COR-L47 (cell line): ENCODE results near the gene SMG9.

ENCODE experiments used
- DNase-seq: peaks from one replicate; lab custom pipeline; 2025; lab: John Stamatoyannopoulos, UW

SMG9 gene

GRCh38 chr19:43721469-43722048 is 33.2 kb downstream of the SMG9 start:
- DNase-seq, result no peak

DNA sequence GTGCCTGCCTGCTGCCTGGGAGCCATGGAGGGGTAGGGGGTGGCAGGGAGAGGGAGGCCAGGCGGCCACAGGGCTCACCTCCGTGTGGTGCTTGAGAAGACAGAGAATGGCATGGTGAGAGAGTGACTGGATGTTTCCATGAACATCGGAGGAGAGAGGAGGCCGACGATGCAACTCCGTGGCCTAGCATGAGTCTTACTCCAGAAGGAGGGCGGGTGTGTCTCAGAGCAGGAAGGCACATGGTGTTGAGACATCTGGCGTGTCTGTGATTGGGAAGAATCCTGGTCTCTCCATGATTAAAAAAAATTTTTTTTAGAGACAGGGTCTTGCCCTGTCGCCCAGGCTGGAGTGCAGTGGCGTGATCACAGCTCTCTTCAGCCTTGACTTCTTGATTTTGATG is 33.8 kb downstream of the SMG9 start:
- no peak for DNase-seq

DNA sequence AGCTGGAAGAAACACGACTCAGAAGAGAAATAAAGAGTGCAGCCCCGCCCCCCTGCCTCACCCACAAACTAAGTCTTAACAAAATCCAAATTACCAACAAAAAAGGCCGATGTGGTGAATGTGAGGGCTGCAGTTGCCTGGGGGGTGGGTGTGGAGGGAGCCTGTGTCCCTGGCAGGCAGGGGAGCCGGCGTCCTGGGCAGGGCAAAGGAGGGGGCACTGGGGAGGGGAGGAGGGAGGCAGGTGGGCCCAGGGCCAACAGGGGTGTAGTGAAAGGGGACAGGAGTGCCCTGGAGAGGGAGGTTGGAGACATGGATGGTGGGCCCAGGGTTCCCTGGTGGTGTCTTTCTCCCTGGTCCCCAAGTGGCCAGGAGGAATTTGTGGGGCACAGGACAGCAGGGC is 34.8 kb downstream of the SMG9 start:
- no peak for DNase-seq

DNA sequence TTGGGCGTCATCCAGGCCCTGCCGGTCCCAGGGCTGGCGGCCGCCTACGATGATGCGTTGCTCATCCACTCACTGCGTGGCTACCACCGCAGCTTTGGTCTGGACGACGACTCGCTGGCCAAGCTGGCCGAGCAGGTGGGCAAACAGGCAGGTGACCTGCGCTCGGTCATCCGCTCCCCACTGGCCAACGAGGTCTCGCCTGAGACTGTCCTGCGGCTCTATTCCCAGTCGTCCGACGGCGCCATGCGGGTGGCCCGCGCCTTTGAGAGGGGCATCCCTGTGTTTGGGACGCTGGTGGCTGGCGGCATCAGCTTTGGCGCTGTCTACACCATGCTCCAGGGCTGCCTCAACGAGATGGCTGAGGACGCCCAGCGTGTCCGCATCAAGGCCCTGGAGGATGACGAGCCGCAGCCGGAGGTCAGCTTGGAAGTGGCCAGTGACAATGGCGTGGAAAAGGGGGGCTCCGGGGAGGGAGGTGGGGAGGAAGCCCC is 35.3 kb downstream of the SMG9 start:
- no peak for DNase-seq

DNA sequence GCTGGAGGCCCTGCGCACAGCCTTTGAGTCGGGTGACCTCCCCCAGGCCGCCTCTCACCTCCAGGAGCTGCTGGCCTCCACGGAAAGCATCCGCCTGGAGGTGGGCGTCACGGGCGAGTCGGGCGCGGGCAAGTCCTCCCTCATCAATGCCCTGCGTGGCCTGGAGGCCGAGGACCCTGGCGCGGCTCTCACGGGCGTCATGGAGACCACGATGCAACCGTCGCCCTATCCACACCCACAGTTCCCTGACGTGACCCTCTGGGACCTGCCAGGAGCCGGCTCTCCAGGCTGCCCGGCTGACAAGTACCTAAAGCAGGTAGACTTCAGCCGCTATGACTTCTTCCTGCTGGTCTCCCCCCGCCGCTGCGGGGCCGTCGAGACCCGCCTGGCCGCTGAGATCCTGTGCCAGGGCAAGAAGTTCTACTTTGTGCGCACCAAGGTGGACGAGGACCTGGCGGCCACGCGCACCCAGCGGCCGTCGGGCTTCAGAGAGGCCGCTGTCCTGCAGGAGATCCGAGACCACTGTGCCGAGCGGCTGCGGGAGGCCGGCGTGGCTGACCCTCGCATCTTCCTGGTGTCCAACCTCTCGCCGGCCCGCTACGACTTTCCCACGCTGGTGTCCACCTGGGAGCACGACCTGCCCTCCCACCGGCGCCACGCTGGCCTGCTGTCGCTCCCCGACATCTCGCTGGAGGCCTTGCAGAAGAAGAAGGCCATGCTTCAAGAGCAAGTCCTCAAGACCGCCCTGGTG is 36.0 kb downstream of the SMG9 start:
- no peak for DNase-seq

DNA sequence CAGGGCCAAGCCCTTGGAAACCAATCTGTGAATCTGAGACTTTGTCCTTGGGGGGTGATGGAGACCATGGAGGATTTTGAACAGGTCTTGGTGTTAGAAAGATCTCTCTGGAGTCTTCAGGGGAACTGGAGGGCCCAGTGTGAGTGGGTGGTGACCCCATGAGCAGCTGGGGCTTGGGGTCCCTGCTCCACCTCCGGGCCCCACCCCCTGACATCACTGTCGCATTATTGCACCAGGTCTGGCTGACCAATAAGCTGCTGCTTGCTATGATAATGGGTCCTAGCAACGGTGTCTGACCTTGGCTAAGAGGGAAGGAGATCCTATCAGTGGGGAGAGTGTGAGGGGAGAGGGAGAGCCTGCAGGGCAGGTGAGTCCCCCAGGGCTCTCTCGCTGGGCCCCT is 39.0 kb downstream of the SMG9 start, which contains the start of gene IRGC:
TSS of gene IRGC (plus strand) at position 301 of the 400 bp plus-strand sequence. CDS start 2,483 bp downstream, outside the sequence.
- DNase-seq, result no peak

DNA sequence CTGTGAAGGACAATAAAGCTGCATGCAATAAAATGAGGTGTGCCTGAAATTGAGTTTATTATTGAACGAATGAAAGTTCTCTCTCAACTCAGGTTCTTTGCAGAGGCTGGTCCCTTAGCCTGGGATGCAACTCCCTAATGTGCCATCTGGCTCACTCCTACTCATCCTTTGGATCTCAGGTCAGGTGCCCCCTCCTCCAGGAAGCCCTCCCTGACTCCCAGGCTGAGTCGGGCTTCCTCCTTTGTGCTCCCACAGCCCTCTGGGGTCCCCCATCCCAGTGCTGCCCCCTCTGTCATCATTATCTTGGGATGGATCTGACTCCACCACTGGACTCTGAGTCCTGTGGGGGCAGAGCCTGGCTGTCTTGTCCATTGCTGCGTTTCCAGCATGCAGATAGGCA is 41.6 kb downstream of the SMG9 start:
- DNase-seq, result no peak

DNA sequence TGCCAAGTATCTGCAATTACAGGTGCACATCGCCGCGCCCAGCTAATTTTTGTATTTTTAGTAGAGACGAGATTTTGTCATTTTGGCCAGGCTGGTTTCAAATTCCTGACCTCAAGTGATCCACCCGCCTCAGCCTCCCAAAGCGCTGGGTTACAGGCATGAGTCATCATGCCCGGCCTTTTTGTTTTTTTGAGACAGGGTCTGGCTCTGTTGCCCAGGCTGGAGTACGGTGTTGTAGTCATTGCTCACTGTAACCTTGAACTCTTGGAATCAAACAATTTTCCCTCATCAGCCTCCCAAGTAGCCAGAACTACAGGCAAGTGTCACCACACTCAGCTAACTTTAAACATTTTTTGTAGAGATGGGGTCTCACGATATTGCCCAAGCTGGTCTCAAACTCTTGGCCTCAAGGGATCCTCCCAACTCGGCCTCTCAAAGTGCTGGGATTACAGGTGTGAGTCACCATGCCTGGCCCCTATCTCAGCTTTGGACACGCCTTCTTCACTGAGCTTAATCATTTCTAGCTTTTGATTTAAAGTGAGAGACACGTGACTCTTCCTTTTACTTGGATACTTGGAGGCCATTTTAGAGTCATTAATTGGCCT is 42.9 kb downstream of the SMG9 start:
- no peak for DNase-seq

- no peak for DNase-seq
These were observed 46.0 kb downstream of the SMG9 start for GRCh38 chr19:43708716-43709115.

DNA sequence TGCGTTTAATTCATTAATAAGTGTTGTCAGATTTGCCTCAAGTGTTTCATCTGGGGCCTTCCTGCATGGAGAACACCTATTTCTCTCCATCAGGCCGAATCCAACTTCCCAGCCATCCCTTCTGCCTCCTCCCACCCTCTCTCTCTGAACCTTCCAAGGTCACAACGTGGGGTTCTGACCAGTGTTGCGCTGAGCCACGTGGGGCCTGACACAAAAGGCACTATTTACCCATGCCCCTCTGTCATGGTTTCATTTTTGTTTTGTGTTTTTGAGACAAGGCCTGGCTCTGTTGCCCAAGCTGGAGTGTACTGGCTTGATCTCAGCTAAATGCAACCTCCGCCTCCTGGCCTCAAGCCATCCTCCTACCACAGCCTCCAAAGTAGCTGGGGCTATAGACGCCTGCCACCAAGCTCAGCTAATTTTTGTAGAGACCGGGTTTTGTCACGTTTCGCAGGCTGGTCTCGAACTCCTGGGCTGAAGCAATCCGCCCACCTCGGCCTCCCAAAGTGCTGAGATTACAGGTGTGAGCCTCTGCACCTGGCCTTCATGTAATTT is 47.5 kb downstream of the SMG9 start:
- no peak for DNase-seq

DNA sequence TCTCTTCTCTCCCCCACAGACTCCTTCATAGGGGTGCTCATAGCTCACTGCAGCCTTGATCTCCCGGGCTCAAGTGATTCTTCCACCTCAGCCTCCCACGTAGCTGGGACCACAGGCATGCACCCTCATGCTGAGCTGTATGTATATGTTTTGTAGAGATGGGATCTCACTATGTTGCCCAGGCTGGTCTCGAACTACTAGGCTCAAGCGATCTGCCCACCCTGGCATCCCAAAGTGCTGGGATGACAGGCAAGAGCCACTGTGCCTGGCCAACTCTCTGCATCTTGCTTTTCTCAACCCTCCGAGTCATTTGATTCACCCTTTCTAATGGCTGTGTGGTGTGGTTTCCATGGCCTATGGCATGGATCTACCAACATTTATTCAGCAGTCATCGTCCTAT is 49.0 kb downstream of the SMG9 start:
- no peak for DNase-seq

DNA sequence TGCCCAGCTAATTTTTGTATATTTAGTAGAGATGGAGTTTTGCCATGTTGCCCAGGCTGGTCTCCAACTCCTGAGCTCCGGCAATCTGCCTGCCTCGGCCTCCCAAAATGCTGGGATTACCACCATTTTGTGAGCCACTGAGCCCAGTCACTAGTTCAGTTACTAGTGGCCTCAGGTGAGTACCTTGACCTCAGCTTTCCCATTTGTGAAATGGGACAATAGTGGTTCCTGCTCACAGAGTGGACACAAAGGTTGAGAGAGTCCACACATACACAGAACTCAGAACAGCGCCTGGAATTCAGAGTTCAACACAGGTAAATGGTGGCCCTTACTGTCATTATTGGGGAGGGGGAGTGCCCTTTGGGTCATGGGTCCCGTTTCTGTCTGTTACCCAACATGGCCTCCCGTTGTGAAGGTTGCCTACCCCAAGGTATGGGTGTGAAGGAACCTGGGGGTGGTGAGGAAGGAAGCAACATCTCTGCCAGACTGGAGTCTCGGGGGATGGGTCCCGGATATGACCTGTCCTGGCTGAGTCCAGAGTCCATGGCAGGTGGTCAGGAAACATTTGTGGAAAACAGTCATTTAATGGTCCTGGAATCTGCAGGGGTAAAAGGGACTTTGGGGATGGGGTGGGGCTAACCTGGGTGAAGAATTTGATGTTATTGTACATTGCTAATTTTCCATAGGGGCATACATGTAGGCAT is 50.6 kb downstream of the SMG9 start:
- no peak for DNase-seq

GRCh38 chr19:43700395-43701000 is 54.3 kb downstream of the SMG9 start:
- no peak for DNase-seq

DNA sequence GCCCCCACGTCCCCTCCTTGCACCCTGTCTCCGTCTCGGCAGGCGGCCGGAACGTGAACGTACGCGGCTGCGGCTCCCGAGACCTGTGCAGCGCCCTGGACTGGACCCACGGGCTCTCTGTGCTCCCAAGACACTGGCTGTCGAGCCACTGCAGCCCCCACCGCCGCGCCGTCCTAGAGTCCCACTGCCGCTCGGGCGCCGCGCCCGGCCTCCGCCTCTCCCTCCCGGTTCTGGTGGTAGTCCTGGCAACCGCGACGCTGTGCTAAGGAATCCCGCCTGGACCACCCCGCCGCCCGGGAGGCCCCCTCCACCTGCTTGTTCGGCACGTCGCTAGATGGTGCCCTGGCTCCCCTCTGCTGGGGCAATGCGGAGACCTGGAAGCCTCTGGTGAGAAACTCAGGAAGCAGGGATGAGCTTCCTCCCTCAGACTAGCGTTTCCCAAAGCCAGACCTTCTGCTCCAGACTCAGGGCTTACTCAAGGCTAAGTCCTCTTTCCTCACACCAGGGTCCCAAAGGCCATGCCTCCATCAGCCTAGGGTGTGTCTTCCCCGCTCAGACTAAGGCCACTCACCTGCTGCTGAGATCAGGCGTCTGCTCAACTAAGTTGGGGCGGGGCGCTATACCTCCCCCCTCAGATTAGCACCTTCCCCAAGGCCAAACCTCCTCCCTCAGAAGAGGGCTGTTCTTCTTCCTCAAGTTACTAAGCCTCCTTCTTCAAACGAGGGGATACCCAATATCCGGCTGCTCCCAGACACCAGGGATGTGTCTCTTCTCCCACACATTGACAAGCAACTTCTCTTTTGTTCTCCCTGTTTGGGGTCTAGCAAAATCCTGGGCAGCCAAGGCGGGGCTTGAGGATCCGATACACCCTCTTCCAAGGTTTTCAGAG is 55.0 kb downstream of the SMG9 start:
- DNase-seq, result no peak

- no peak for DNase-seq
These were observed 57.5 kb downstream of the SMG9 start for GRCh38 chr19:43697295-43697694.

DNA sequence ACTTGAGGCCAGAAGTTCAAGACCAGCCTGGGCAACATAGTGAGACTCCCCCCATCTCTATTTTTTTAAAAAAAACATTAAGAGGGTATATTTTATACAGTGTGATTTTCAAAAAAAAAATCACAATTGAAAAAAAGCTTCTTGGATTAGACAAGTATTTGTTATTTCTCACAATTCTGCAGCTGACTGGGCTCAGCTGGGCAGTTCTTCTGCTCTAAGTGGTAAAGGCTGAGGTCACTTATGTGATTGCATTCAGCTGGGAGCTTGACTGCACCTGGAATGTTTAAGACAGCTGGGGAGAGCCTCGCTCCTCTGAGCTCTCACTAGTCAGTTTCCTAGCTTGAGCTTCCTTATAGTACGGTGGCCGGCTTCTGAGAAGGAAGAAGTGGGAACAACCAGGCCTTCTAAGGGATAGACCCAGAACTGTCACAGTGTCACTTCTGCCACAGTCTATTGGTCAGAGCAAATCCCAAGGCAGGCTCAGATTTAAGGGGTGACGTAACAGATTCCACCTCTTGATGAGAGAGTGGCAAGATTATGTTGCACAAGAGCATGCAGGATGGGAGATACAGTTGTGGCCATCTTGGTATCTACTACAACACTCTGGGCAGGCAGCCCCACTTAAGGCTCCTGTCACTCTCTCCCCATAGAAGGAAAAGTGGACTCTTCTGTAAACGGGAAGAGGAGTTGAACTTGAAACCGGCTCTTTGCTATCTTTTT is 58.6 kb downstream of the SMG9 start:
- DNase-seq, result no peak

DNA sequence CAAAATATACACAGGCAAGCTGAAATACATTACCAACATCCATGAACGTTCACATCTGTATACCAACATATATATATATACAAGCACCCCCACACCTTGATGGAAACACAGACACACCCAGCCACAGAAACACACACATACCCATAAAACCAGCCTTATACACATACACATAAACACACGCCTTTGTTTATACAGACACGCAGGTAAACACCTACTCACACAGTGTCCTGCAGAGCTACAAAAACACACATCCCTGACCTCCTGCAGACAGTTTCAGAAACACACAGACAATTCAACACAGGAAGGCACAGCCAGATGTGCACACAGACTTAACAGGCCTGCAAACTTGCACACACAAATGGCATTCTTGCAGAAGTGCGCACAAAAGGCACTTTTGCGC is 60.2 kb downstream of the SMG9 start:
- no peak for DNase-seq

DNA sequence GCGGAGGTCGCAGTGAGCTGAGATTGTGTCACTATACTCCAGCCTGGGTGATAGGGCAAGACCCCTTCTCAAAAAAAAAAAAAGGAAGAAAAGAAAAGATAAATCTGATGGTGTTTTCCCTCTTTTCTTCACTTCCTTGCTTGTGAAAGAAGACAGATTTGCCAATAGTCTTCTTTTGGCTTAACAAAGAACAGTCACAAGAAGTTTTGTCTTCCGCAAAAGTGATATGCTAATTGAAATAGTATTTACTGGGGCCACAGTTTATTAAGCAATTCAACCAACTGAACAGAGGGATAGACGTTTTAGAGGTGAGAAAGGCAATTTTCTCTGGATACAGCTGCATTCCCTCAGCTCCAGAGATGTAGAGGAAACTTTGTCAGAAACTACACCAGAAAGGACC is 61.9 kb downstream of the SMG9 start:
- no peak for DNase-seq

GRCh38 chr19:43692385-43692784 is 62.4 kb downstream of the SMG9 start:
- no peak for DNase-seq

- no peak for DNase-seq
These were observed 63.0 kb downstream of the SMG9 start for GRCh38 chr19:43691755-43692154.
